SK-N-SH (cell line): Measurements from ENCODE around the gene FAM200C. TPM values are rescaled to one million over a fixed set of nuclear protein-coding genes. Genes with fewer than 3 reads are reported as not detected.

ENCODE experiments used
- CTCF ChIA-PET: fragments of 300-600, 350-600 bp; formaldehyde crosslinking; extraction: SDS; loops from one replicate; lab custom pipeline; 2021; lab: Yijun Ruan, JAX
- POLR2A ChIA-PET: fragments of 350-600 bp; sonication (Branson Sonifier 250); formaldehyde crosslinking; extraction: SDS; loops from one replicate; lab custom pipeline; 2020; ENCODE audit warnings: antibody characterized with exemption, inconsistent platforms; lab: Yijun Ruan, JAX
- DNase-seq: peaks from one replicate; pipeline ENCODE4 v3.0.0; 2012
- H2AFZ ChIP-seq: fragments of 200-600 bp; sonication (generic); 2 replicates; pipeline ENCODE4 v1.8.1; 2016; ENCODE audit warnings: antibody characterized with exemption, mild to moderate bottlenecking, low read depth
- H3F3A ChIP-seq: fragments of 200-600 bp; sonication (generic); replicated peaks from 2 replicates; pipeline ENCODE3; 2016; ENCODE audit warnings: antibody characterized with exemption, mild to moderate bottlenecking; ENCODE audit not compliant: insufficient read depth
- H3K27ac ChIP-seq, 2 experiments: fragments of 200-500 bp in 1 of 2; fragments of 200-600 bp in 1 of 2; sonication (Bioruptor generic) in 1 of 2; sonication (generic), shearing (Covaris generic) in 1 of 2; 2 replicates each; pipeline versions ENCODE4 v1.5.1 to v1.6.1; 2014 to 2016; ENCODE audit warnings: low read depth in 2 of 2, inconsistent platforms in 1 of 2, low read length in 1 of 2, mild to moderate bottlenecking in 1 of 2, mixed read lengths in 1 of 2
- H3K27me3 ChIP-seq: fragments of 200-600 bp; sonication (generic), shearing (Covaris generic); 2 replicates; pipeline ENCODE4 v1.6.1; 2016; ENCODE audit warnings: mixed run types; ENCODE audit not compliant: insufficient read depth
- H3K36me3 ChIP-seq, 2 experiments: fragments of 200-500 bp in 1 of 2; fragments of 200-600 bp in 1 of 2; sonication (Bioruptor generic) in 1 of 2; sonication (generic) in 1 of 2; replicated peaks in 1 of 2; 2 replicates each; pipeline versions ENCODE3 to v1.5.1; 2014 to 2016; ENCODE audit warnings: low read length in 1 of 2, mild to moderate bottlenecking in 1 of 2; ENCODE audit not compliant: insufficient read depth in 2 of 2, control insufficient read depth in 1 of 2
- H3K4me1 ChIP-seq, 2 experiments: fragments of 200-500 bp in 1 of 2; fragments of 200-600 bp in 1 of 2; sonication (Bioruptor generic) in 1 of 2; sonication (generic), shearing (Covaris generic) in 1 of 2; 2 replicates each; pipeline versions ENCODE4 v1.5.1 to v1.6.1; 2014 to 2016; ENCODE audit warnings: low read depth in 1 of 2, low read length in 1 of 2, mixed run types in 1 of 2; ENCODE audit not compliant: insufficient read depth in 2 of 2, control insufficient read depth in 1 of 2
- H3K4me2 ChIP-seq: fragments of 200-600 bp; sonication (generic), shearing (Covaris generic); 2 replicates; pipeline ENCODE4 v1.6.1; 2017; ENCODE audit warnings: mixed run types
- H3K4me3 ChIP-seq, 2 experiments: fragments of 200-500 bp in 1 of 2; fragments of 200-600 bp in 1 of 2; sonication (Bioruptor generic) in 1 of 2; sonication (generic), shearing (Covaris generic) in 1 of 2; 2 replicates each; pipeline versions ENCODE4 v1.5.1 to v1.8.1; 2014 to 2016; ENCODE audit warnings: low read depth in 2 of 2, inconsistent platforms in 1 of 2, low read length in 1 of 2, mild to moderate bottlenecking in 1 of 2, mixed read lengths in 1 of 2, moderate library complexity in 1 of 2
- H3K79me2 ChIP-seq: fragments of 200-600 bp; sonication (generic); 2 replicates; pipeline ENCODE4 v1.8.1; 2017; ENCODE audit warnings: mild to moderate bottlenecking; ENCODE audit not compliant: insufficient read depth
- H3K9ac ChIP-seq: fragments of 200-600 bp; sonication (generic); 2 replicates; pipeline ENCODE4 v1.6.1; 2017; ENCODE audit warnings: mixed run types
- H3K9me2 ChIP-seq: fragments of 200-600 bp; sonication (generic); 2 replicates; pipeline ENCODE4 v1.6.1; 2017; ENCODE audit warnings: mixed run types
- H3K9me3 ChIP-seq: fragments of 200-600 bp; sonication (generic); 2 replicates; pipeline ENCODE4 v1.6.1; 2017; ENCODE audit warnings: mixed run types, mild to moderate bottlenecking, moderate library complexity
- H4K20me1 ChIP-seq: fragments of 200-600 bp; sonication (generic); 2 replicates; pipeline ENCODE4 v1.6.1; 2017; ENCODE audit warnings: mild to moderate bottlenecking, mixed run types; ENCODE audit not compliant: insufficient read depth
- CHD2 ChIP-seq: fragments of 150-350 bp; IDR thresholded peaks from 2 replicates; pipeline ENCODE4 v1.6.1; 2018; ENCODE audit warnings: low read length; ENCODE audit not compliant: partially characterized antibody
- ELF1 ChIP-seq: IDR thresholded peaks from 2 replicates; pipeline ENCODE4 v1.4.0; 2012
- EP300 ChIP-seq, 2 experiments: IDR thresholded peaks; 2 replicates each; pipeline versions ENCODE4 v1.4.0 to v1.6.1; 2012; ENCODE audit warnings: borderline replicate concordance in 1 of 2, low read depth in 1 of 2, low read length in 1 of 2
- FOSL2 ChIP-seq: IDR thresholded peaks from 2 replicates; pipeline ENCODE4 v1.4.0; 2012; ENCODE audit warnings: low read depth, mild to moderate bottlenecking, moderate library complexity, borderline replicate concordance
- FOXJ3 ChIP-seq: sonication (generic); formaldehyde crosslinking; IDR thresholded peaks from 2 replicates; pipeline ENCODE4 v1.5.1; 2020; ENCODE audit warnings: mild to moderate bottlenecking, missing genetic modification reagents
- FOXM1 ChIP-seq: IDR thresholded peaks from 2 replicates; pipeline ENCODE4 v1.4.0; 2012; ENCODE audit warnings: low read depth, mild to moderate bottlenecking
- GABPA ChIP-seq: IDR thresholded peaks from 2 replicates; pipeline ENCODE4 v1.4.0; 2012; ENCODE audit warnings: low read depth, mild to moderate bottlenecking
- GATA2 ChIP-seq: sonication (generic); formaldehyde crosslinking; IDR thresholded peaks from 2 replicates; pipeline ENCODE4 v1.5.0; 2020; ENCODE audit warnings: mild to moderate bottlenecking, missing genetic modification reagents
- POLR2AphosphoS5 ChIP-seq: IDR thresholded peaks from 2 replicates; pipeline ENCODE4 v1.6.1; 2012; ENCODE audit warnings: low read depth, low read length
- RCOR1 ChIP-seq: fragments of 150-350 bp; IDR thresholded peaks from 2 replicates; pipeline ENCODE4 v1.6.1; 2017; ENCODE audit warnings: antibody characterized with exemption, low read length
- SMC3 ChIP-seq: IDR thresholded peaks from 2 replicates; pipeline ENCODE4 v1.6.1; 2012; ENCODE audit warnings: low read depth, low read length, improper control_type of control experiment
- TCF12 ChIP-seq: IDR thresholded peaks from 2 replicates; pipeline ENCODE4 v1.4.0; 2012
- YY1 ChIP-seq: IDR thresholded peaks from 2 replicates; pipeline ENCODE4 v1.4.0; 2012; ENCODE audit warnings: low read depth, mild to moderate bottlenecking
- WGBS: methylation state at CpG from one replicate; pipeline ENCODE4 v1.1.6; 2017; ENCODE audit warnings: low lambda C conversion rate; 5-methylcytosine and 5-hydroxymethylcytosine counted together
- polyA plus RNA-seq, 3 experiments: library from polyadenylated mRNA; depleted of rRNA; stranded (reverse); fragments of >200 nt; gene quantifications; 2 replicates each; pipeline ENCODE4 v1.2.3, GENCODE V29; 2012
- TF ChIP-seq, protein P1 (sequence below): fragments of 200-600 bp; sonication (generic); IDR thresholded peaks from 2 replicates; pipeline ENCODE4 v1.6.1; 2017; ENCODE audit warnings: antibody characterized with exemption, mild to moderate bottlenecking, moderate library complexity
- TF ChIP-seq, protein P2 (sequence below): IDR thresholded peaks from 2 replicates; pipeline ENCODE4 v1.4.0; 2012; ENCODE audit warnings: low read depth
- TF ChIP-seq, protein P3 (sequence below): IDR thresholded peaks from 2 replicates; pipeline ENCODE4 v1.4.0; 2012; ENCODE audit warnings: low read depth, borderline replicate concordance
- TF ChIP-seq, protein P4 (sequence below): IDR thresholded peaks from 2 replicates; pipeline ENCODE4 v1.4.0; 2012; ENCODE audit warnings: low read depth, borderline replicate concordance
- TF ChIP-seq, protein P5 (sequence below): fragments of 150-350 bp; IDR thresholded peaks from 2 replicates; pipeline ENCODE4 v1.6.1; 2016; ENCODE audit warnings: mild to moderate bottlenecking, low read depth, low read length
- TF ChIP-seq, protein P6 (sequence below): IDR thresholded peaks from 2 replicates; pipeline ENCODE4; 2012
- TF ChIP-seq, protein P7 (sequence below): IDR thresholded peaks from 2 replicates; pipeline ENCODE4 v1.6.1; 2012; ENCODE audit warnings: mild to moderate bottlenecking, low read depth, low read length, moderate library complexity

FAM200C gene
- polyA plus RNA-seq, 1 of the 3 experiments (the other 2 are of a cell fraction): 1.5 TPM

DNA sequence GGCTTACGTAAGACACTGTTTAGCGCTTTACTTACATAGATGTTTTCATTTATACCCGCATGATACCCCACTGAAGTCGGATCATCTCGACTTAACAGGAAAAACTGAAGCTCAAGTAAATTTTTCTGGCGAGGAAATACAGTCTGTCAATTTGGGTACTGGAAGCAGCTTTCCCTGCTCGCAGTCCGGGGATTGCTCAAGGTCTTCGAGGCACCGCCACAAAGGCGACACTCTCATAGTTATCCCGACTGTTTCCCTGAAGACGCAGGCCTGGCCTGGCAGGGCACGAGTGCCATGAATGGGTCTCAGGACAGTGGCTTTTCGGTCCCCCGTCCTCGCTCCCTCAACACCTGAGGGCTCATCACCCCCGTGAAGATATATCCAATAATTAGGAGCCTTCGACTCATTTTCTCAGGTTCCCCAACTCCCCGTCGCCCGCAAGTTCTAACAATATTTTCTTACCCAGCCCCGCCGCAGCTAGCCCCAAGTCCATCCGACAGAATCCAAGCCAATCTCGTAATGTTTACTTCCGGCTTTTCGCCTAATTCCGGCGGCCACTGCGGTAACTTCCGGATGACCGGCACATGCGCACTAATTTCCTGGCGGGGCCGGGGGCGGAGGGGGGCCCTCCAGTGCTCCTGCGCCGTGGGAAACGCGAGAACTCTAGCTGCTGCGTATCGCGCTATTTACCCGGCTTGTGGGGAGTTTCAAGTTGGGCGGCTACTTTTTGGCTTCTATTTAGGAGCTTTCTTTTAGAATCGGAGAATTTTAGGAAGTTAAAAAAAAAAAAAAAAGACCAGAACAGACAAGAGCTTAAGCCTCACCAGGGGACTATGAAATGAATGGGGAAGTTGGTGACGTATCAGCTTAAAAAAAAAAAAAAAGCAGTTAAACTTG, 19.0 kb upstream of the FAM200C start, which contains the start of gene SLU7:
TSS of gene SLU7 (minus strand) at position 521 of the 897 bp plus-strand sequence. CDS start 3,787 bp downstream, outside the sequence.
- POLR2A ChIA-PET: interaction anchor here (0.6 to 1.5 kb wide), 3 partner anchors 13 to 451 kb away, joined by 4 read pairs; no protein-coding TSS in a partner anchor
- peaks cover 62% of the 10 kb centered on the region for H3K79me2 ChIP-seq
- peak within 1 kb of the TSS; percentile 91 for H3K27ac ChIP-seq
- TF ChIP-seq, protein P1, sequence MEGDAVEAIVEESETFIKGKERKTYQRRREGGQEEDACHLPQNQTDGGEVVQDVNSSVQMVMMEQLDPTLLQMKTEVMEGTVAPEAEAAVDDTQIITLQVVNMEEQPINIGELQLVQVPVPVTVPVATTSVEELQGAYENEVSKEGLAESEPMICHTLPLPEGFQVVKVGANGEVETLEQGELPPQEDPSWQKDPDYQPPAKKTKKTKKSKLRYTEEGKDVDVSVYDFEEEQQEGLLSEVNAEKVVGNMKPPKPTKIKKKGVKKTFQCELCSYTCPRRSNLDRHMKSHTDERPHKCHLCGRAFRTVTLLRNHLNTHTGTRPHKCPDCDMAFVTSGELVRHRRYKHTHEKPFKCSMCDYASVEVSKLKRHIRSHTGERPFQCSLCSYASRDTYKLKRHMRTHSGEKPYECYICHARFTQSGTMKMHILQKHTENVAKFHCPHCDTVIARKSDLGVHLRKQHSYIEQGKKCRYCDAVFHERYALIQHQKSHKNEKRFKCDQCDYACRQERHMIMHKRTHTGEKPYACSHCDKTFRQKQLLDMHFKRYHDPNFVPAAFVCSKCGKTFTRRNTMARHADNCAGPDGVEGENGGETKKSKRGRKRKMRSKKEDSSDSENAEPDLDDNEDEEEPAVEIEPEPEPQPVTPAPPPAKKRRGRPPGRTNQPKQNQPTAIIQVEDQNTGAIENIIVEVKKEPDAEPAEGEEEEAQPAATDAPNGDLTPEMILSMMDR: no peak
- TF ChIP-seq EP300 (IDR thresholded peaks at IDR 0.05; ENCODE audit: borderline replicate concordance in 1 of 2, low read depth in 1 of 2, low read length in 1 of 2) (no peak), GATA2 (CRISPR knock-in tag) (no peak), ELF1 (peak; percentile 91), GABPA (peak; percentile 90), FOSL2 (no peak), CHD2 (peak; percentile 99), YY1 (no peak), POLR2AphosphoS5 (peak; percentile 79), TCF12 (no peak), RCOR1 (no peak; the same call in 1 of the 2 replicates), FOXJ3 (CRISPR knock-in tag) (0 out of 2 replicates have a peak, but pooled peaks have one; percentile 8), FOXM1 (no peak), SMC3 (no peak)
- TF ChIP-seq, protein P2, sequence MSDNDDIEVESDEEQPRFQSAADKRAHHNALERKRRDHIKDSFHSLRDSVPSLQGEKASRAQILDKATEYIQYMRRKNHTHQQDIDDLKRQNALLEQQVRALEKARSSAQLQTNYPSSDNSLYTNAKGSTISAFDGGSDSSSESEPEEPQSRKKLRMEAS: peak; percentile 46; the same call in 1 of the 2 replicates
- TF ChIP-seq, protein P3, sequence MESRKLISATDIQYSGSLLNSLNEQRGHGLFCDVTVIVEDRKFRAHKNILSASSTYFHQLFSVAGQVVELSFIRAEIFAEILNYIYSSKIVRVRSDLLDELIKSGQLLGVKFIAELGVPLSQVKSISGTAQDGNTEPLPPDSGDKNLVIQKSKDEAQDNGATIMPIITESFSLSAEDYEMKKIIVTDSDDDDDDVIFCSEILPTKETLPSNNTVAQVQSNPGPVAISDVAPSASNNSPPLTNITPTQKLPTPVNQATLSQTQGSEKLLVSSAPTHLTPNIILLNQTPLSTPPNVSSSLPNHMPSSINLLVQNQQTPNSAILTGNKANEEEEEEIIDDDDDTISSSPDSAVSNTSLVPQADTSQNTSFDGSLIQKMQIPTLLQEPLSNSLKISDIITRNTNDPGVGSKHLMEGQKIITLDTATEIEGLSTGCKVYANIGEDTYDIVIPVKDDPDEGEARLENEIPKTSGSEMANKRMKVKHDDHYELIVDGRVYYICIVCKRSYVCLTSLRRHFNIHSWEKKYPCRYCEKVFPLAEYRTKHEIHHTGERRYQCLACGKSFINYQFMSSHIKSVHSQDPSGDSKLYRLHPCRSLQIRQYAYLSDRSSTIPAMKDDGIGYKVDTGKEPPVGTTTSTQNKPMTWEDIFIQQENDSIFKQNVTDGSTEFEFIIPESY: peak; percentile 96
- TF ChIP-seq, protein P4, sequence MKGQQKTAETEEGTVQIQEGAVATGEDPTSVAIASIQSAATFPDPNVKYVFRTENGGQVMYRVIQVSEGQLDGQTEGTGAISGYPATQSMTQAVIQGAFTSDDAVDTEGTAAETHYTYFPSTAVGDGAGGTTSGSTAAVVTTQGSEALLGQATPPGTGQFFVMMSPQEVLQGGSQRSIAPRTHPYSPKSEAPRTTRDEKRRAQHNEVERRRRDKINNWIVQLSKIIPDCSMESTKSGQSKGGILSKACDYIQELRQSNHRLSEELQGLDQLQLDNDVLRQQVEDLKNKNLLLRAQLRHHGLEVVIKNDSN: no peak
- TF ChIP-seq, protein P5, sequence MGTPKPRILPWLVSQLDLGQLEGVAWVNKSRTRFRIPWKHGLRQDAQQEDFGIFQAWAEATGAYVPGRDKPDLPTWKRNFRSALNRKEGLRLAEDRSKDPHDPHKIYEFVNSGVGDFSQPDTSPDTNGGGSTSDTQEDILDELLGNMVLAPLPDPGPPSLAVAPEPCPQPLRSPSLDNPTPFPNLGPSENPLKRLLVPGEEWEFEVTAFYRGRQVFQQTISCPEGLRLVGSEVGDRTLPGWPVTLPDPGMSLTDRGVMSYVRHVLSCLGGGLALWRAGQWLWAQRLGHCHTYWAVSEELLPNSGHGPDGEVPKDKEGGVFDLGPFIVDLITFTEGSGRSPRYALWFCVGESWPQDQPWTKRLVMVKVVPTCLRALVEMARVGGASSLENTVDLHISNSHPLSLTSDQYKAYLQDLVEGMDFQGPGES: no peak
- TF ChIP-seq, protein P6, sequence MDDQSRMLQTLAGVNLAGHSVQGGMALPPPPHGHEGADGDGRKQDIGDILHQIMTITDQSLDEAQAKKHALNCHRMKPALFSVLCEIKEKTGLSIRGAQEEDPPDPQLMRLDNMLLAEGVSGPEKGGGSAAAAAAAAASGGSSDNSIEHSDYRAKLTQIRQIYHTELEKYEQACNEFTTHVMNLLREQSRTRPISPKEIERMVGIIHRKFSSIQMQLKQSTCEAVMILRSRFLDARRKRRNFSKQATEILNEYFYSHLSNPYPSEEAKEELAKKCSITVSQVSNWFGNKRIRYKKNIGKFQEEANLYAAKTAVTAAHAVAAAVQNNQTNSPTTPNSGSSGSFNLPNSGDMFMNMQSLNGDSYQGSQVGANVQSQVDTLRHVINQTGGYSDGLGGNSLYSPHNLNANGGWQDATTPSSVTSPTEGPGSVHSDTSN: no peak
- TF ChIP-seq, protein P7, sequence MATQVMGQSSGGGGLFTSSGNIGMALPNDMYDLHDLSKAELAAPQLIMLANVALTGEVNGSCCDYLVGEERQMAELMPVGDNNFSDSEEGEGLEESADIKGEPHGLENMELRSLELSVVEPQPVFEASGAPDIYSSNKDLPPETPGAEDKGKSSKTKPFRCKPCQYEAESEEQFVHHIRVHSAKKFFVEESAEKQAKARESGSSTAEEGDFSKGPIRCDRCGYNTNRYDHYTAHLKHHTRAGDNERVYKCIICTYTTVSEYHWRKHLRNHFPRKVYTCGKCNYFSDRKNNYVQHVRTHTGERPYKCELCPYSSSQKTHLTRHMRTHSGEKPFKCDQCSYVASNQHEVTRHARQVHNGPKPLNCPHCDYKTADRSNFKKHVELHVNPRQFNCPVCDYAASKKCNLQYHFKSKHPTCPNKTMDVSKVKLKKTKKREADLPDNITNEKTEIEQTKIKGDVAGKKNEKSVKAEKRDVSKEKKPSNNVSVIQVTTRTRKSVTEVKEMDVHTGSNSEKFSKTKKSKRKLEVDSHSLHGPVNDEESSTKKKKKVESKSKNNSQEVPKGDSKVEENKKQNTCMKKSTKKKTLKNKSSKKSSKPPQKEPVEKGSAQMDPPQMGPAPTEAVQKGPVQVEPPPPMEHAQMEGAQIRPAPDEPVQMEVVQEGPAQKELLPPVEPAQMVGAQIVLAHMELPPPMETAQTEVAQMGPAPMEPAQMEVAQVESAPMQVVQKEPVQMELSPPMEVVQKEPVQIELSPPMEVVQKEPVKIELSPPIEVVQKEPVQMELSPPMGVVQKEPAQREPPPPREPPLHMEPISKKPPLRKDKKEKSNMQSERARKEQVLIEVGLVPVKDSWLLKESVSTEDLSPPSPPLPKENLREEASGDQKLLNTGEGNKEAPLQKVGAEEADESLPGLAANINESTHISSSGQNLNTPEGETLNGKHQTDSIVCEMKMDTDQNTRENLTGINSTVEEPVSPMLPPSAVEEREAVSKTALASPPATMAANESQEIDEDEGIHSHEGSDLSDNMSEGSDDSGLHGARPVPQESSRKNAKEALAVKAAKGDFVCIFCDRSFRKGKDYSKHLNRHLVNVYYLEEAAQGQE: 0 out of 2 replicates have a peak, but pooled peaks have one; percentile 32

More for the DNA sequence above, 19.0 kb upstream of the FAM200C start, which contains the start of gene SLU7:
- peaks cover 12% of the 10 kb centered on the region for H3F3A ChIP-seq
- H3K27me3 ChIP-seq: no peaks in the 10 kb centered on the region
- no peaks in the 10 kb centered on the region for H3K9me2 ChIP-seq
- peak within 1 kb of the TSS; percentile 90 for H3K9ac ChIP-seq
- H3K9me3 ChIP-seq: no peaks in the 10 kb centered on the region
- H3K4me2 ChIP-seq: peak within 1 kb of the TSS; percentile 72
- H3K36me3 ChIP-seq: peaks cover 9 to 22% of the 10 kb centered on the region in 2 experiments
- peaks cover 1 to 25% of the 10 kb centered on the region in 2 experiments; a peak in 3 of 4 replicates for H3K4me1 ChIP-seq
- H2AFZ ChIP-seq: peak within 1 kb of the TSS; percentile 81
- DNase-seq: peak; percentile 89
- H4K20me1 ChIP-seq: no peaks in the 10 kb centered on the region
- CTCF ChIA-PET: interaction anchor here (0.6 to 13.8 kb wide), 6 partner anchors 9 to 593 kb away, joined by 3 to 177 read pairs (median 4); no protein-coding TSS in a partner anchor
- WGBS: 1% methylated on average over 48 of the region's 48 CpGs
- peak within 1 kb of the TSS; percentile 76 to 100 for H3K4me3 ChIP-seq
